Caco-2 (cell line): ENCODE measurements around the gene OVCA2. TPM values are rescaled to one million over a fixed set of nuclear protein-coding genes. Genes with fewer than 3 reads are reported as not detected.

ENCODE experiments used
- BruUV-seq: library from RNA; stranded (reverse); fragments of 400-500 nt; replicated peaks from 2 replicates; lab custom pipeline; 2021; lab: Mats Ljungman, UMichigan
- CTCF ChIA-PET: fragments of 300-600 bp; sonication (Branson Sonifier 250); formaldehyde crosslinking; loops from one replicate; lab custom pipeline; 2022; ENCODE audit warnings: antibody characterized with exemption; lab: Charles Lee
- POLR2A ChIA-PET: fragments of 300-600 bp; sonication (Branson Sonifier 250); formaldehyde crosslinking; loops from one replicate; lab custom pipeline; 2022; ENCODE audit warnings: antibody characterized with exemption; lab: Charles Lee
- DNase-seq, 2 experiments: peaks; one replicate each; pipeline versions ENCODE4 v3.0.0 to v3.0.0-alpha.2; 2020 to 2022
- H3K27me3 ChIP-seq: replicated peaks from 2 replicates; pipeline ENCODE4 v1.6.0; 2011; ENCODE audit warnings: low read length; ENCODE audit not compliant: control insufficient read depth, insufficient read depth
- H3K36me3 ChIP-seq: 2 replicates; pipeline ENCODE4 v1.5.1; 2011; ENCODE audit warnings: low read length; ENCODE audit not compliant: control insufficient read depth, insufficient read depth
- H3K4me1 ChIP-seq: fragments of 250-450 bp; sonication (Bioruptor Pico); 2 replicates; pipeline ENCODE4 v1.5.1; 2020; ENCODE audit warnings: mild to moderate bottlenecking
- H3K4me3 ChIP-seq: 2 replicates; pipeline ENCODE4 v1.5.1; 2011; ENCODE audit warnings: low read depth, mild to moderate bottlenecking, control low read depth, low read length
- H3K9me3 ChIP-seq: fragments of 250-450 bp; sonication (Bioruptor Pico); 2 replicates; pipeline ENCODE4 v1.5.1; 2020; ENCODE audit warnings: mild to moderate bottlenecking, moderate library complexity
- H3K27ac Mint-ChIP-seq: one replicate; pipeline ENCODE4 v1.8.0; 2022; ENCODE audit warnings: mixed read lengths; ENCODE audit not compliant: unreplicated experiment
- H3K27me3 Mint-ChIP-seq: one replicate; pipeline ENCODE4 v1.8.0; 2022; ENCODE audit warnings: mixed read lengths; ENCODE audit not compliant: insufficient read depth, unreplicated experiment
- H3K36me3 Mint-ChIP-seq: one replicate; pipeline ENCODE4 v1.8.0; 2022; ENCODE audit warnings: mild to moderate bottlenecking, mixed read lengths; ENCODE audit not compliant: insufficient read depth, unreplicated experiment
- H3K4me1 Mint-ChIP-seq: one replicate; pipeline ENCODE4 v1.8.0; 2022; ENCODE audit warnings: low read depth, mixed read lengths; ENCODE audit not compliant: unreplicated experiment
- H3K4me3 Mint-ChIP-seq: one replicate; pipeline ENCODE4 v1.8.0; 2022; ENCODE audit warnings: mild to moderate bottlenecking, moderate library complexity, mixed read lengths; ENCODE audit not compliant: unreplicated experiment
- H3K9me3 Mint-ChIP-seq: one replicate; pipeline ENCODE4 v1.8.0; 2022; ENCODE audit warnings: mixed read lengths; ENCODE audit not compliant: unreplicated experiment
- intact Hi-C: fragments of 100-400 bp; cut with micrococcal nuclease; formaldehyde crosslinking; loops from one replicate; pipeline ENCODE4 v1.10.0; 2022; ENCODE audit not compliant: unreplicated experiment
- total RNA-seq: library from RNA; stranded (reverse); gene quantifications from 2 replicates; pipeline ENCODE4 v1.2.3, GENCODE V29; 2022
- TF ChIP-seq, protein P1 (sequence below), 2 experiments: fragments of 200-600 bp in 1 of 2; IDR thresholded peaks; 1 replicate in 1 of 2; 2 replicates in 1 of 2; pipeline versions ENCODE4 v1.5.1 to v1.8.0; 2011 to 2022; ENCODE audit warnings: antibody characterized with exemption in 1 of 2, control low read depth in 1 of 2, inconsistent platforms in 1 of 2, low read depth in 1 of 2, low read length in 1 of 2, mild to moderate bottlenecking in 1 of 2, moderate library complexity in 1 of 2; ENCODE audit not compliant: insufficient read depth in 1 of 2, severe bottlenecking in 1 of 2, unreplicated experiment in 1 of 2

The OVCA2 gene
- total RNA-seq, 1 experiment from 2014 or later, result 39.3 TPM

DNA sequence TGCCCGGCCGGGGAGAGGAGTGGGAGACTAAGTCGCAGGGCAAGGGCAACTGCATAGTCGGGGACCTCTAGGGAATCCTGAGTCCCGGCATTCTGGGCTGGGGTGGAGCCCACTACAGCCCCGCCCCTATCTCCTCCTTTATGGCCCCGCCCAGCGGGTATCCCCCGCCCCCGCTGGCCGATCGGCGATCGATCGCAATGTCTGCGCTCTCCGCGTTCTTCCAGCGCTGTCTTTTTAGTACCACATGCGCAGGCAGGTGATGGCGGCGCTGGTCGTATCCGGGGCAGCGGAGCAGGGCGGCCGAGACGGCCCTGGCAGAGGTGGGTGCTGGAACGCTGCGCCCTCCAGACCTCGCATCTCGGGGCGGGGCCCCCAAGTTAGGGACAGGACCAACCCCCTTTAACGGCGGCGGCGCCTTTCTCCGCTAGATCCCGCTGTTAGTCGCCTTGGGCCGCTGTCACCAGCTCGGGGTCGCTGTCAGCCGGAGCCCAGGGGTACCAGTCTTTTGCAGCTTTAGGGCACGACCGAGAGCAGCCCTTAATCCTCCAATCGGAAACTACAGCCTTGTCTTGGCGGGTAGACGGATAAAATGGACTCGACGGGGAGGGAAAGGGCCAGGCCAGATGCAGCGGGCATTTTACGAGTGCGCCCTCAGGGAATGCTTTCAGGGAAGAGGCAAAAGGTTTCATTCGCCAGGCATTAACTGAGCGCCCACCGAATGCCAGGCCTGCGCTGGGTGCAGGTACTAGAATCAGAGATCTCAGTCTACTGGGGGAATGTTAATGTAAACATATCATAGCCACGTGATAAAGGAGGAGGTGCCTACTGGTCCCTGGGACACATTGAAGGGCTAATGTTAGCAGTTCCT lies 11.7 kb upstream of the OVCA2 start, which contains the start of gene DPH1:
TSS of gene DPH1 (plus strand) at position 243 of the 868 bp plus-strand sequence. CDS start at position 260, 17 bp downstream.
- peak; percentile 91 for DNase-seq
- CTCF ChIA-PET, result interaction anchor here (0.6 to 3.2 kb wide), 3 partner anchors 94 to 968 kb away, joined by 3 to 23 read pairs (median 4); no protein-coding TSS in a partner anchor
- POLR2A ChIA-PET, result interaction anchor here (0.6 kb wide), 1 partner anchor 235 kb away, joined by 4 read pairs; no protein-coding TSS in a partner anchor
- Mint-ChIP-seq H3K36me3 (peaks cover 5% of the 10 kb centered on the region), H3K4me3 (peak within 1 kb of the TSS; percentile 96), H3K9me3 (no peaks in the 10 kb centered on the region), H3K4me1 (peaks cover 6% of the 10 kb centered on the region), H3K27ac (peak within 1 kb of the TSS; percentile 73), H3K27me3 (peaks cover 6% of the 10 kb centered on the region)
- Histone ChIP-seq H3K36me3 (no peaks in the 10 kb centered on the region; the same call in 1 of the 2 replicates), H3K9me3 (no peaks in the 10 kb centered on the region), H3K4me1 (peaks cover 7% of the 10 kb centered on the region; the same call in 1 of the 2 replicates), H3K4me3 (peak within 1 kb of the TSS; percentile 91), H3K27me3 (no peaks in the 10 kb centered on the region)
- no TSS peak for BruUV-seq
- intact Hi-C loops, result loop anchor here (1.0 kb wide), 1 partner anchor 122 kb away; no protein-coding TSS in a partner anchor
- TF ChIP-seq, protein P1, sequence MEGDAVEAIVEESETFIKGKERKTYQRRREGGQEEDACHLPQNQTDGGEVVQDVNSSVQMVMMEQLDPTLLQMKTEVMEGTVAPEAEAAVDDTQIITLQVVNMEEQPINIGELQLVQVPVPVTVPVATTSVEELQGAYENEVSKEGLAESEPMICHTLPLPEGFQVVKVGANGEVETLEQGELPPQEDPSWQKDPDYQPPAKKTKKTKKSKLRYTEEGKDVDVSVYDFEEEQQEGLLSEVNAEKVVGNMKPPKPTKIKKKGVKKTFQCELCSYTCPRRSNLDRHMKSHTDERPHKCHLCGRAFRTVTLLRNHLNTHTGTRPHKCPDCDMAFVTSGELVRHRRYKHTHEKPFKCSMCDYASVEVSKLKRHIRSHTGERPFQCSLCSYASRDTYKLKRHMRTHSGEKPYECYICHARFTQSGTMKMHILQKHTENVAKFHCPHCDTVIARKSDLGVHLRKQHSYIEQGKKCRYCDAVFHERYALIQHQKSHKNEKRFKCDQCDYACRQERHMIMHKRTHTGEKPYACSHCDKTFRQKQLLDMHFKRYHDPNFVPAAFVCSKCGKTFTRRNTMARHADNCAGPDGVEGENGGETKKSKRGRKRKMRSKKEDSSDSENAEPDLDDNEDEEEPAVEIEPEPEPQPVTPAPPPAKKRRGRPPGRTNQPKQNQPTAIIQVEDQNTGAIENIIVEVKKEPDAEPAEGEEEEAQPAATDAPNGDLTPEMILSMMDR (IDR thresholded peaks at IDR 0.05; ENCODE audit: insufficient read depth in 1 of 2, low read depth in 1 of 2, low read length in 1 of 2, severe bottlenecking in 1 of 2, unreplicated experiment in 1 of 2), result peak in 1 of 2 experiments; percentile 55

DNA sequence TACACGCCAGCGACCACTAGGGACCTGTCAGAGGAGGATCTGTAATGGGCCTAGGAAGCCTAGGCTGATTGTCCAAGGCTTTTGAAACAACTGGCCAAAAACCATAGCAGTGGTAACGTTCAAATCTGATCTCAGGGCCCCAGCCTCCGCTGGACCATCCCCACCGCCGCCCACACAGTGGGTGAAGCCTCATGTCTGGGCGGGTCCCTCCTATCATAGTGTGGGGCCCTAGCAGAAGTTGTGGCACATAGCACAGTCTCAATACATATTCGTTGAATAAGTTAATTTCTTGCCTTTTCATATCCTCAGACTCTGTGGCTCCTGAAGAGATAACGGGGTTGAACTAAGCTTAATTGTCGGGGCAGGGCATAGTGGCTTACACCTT lies 11.1 kb upstream of the OVCA2 start:
- peak overlapping the region; percentile 91 for H3K4me3 ChIP-seq
- H3K4me1 ChIP-seq, result peaks cover 4% of the 10 kb centered on the region; the same call in 1 of the 2 replicates
- ChIA-PET POLR2A (no interaction called here), CTCF (interaction anchor here (3.2 kb wide), 1 partner anchor 122 kb away, joined by 23 read pairs; no protein-coding TSS in a partner anchor)
- Mint-ChIP-seq H3K27me3 (peaks cover 6% of the 10 kb centered on the region), H3K4me3 (peak overlapping the region; percentile 96), H3K27ac (peak overlapping the region; percentile 73), H3K36me3 (peaks cover 5% of the 10 kb centered on the region), H3K9me3 (no peaks in the 10 kb centered on the region), H3K4me1 (peaks cover 6% of the 10 kb centered on the region)
- H3K27me3 ChIP-seq, result no peaks in the 10 kb centered on the region
- no peaks in the 10 kb centered on the region; the same call in 1 of the 2 replicates for H3K36me3 ChIP-seq
- intact Hi-C loops, result loop anchor here (1.0 kb wide), 1 partner anchor 122 kb away; no protein-coding TSS in a partner anchor
- TF ChIP-seq, protein P1 (IDR thresholded peaks at IDR 0.05; ENCODE audit: insufficient read depth in 1 of 2, low read depth in 1 of 2, low read length in 1 of 2, severe bottlenecking in 1 of 2, unreplicated experiment in 1 of 2), result peak in 1 of 2 experiments; percentile 73
- H3K9me3 ChIP-seq, result no peaks in the 10 kb centered on the region
- TSS peak; percentile 64 for BruUV-seq
- no peak for DNase-seq

DNA sequence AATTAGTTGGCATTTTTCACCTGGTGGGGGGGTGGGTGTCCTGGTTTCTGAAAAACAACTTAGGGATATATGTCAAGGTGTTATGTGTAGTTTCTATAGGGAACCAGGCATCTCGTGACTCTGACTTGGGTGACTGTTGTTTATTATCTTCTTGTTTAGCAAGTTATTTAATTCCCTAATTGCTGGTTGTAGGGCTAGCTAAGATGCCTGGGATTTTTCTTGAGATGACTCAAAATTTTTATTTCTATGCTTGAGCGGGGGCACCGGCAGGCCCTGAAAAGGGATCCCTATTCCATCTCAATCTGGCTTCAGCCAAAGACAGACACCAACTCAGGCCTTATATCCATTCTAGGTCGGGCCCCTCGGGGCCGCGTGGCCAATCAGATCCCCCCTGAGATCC lies 8.7 kb upstream of the OVCA2 start:
- CTCF ChIA-PET, result no interaction called here
- TF ChIP-seq, protein P1 (IDR thresholded peaks at IDR 0.05; ENCODE audit: insufficient read depth in 1 of 2, low read depth in 1 of 2, low read length in 1 of 2, severe bottlenecking in 1 of 2, unreplicated experiment in 1 of 2), result no peak
- H3K4me3 Mint-ChIP-seq, result no peak overlapping the region
- 0 out of 2 replicates have a peak, but pooled peaks cover 4% of the 10 kb centered on the region for H3K4me1 ChIP-seq
- no peaks in the 10 kb centered on the region; the same call in 1 of the 2 replicates for H3K36me3 ChIP-seq
- no peaks in the 10 kb centered on the region for H3K27me3 Mint-ChIP-seq
- no peak overlapping the region for H3K4me3 ChIP-seq
- H3K9me3 ChIP-seq, result no peaks in the 10 kb centered on the region
- intact Hi-C loops, result no loop called here
- no peaks in the 10 kb centered on the region for H3K9me3 Mint-ChIP-seq
- BruUV-seq, result no TSS peak
- H3K27me3 ChIP-seq, result no peaks in the 10 kb centered on the region
- no peaks in the 10 kb centered on the region for H3K36me3 Mint-ChIP-seq
- POLR2A ChIA-PET, result no interaction called here
- H3K4me1 Mint-ChIP-seq, result no peaks in the 10 kb centered on the region
- H3K27ac Mint-ChIP-seq, result no peak overlapping the region
- DNase-seq, result no peak
